GM12878 (cell line): ENCODE results near the gene GCM1. TPM values are rescaled to one million over a fixed set of nuclear protein-coding genes. Genes with fewer than 3 reads are reported as not detected.

Source experiments
- ATAC-seq: fragments of 200-7000 bp; cut with Tn5 transposase; 3 replicates; pipeline ENCODE4 v1.9.1; 2020; ENCODE audit warnings: mild to moderate bottlenecking, moderate library complexity
- BruUV-seq: library from RNA; stranded (reverse); fragments of 400-500 nt; replicated peaks from 2 replicates; lab custom pipeline; 2021; lab: Mats Ljungman, UMichigan
- CTCF ChIA-PET: fragments of 300-600 bp; sonication (Branson Sonifier 250); formaldehyde crosslinking; extraction: SDS; loops from one replicate; lab custom pipeline; 2021; ENCODE audit warnings: inconsistent platforms; lab: Yijun Ruan, JAX
- POLR2A ChIA-PET: fragments of 350-600 bp; formaldehyde crosslinking; extraction: SDS; loops from one replicate; lab custom pipeline; 2021; ENCODE audit warnings: inconsistent platforms; lab: Charles Lee
- RAD21 ChIA-PET: fragments of 300-600 bp; sonication (Branson Sonifier 250); formaldehyde crosslinking; loops from one replicate; lab custom pipeline; 2023; ENCODE audit warnings: antibody characterized with exemption; ENCODE audit not compliant: unreplicated experiment; lab: Charles Lee
- SMC1A ChIA-PET: fragments of 300-600 bp; sonication (Branson Sonifier 250); formaldehyde crosslinking; loops from one replicate; lab custom pipeline; 2023; ENCODE audit not compliant: unreplicated experiment, uncharacterized antibody; lab: Charles Lee
- DNase-seq: peaks from one replicate; pipeline ENCODE4 v3.0.0-alpha.2; 2011; ENCODE audit warnings: low read depth, low spot score
- FAIRE-seq: peaks from 3 replicates; lab custom pipeline; 2011; peaks lifted over from hg19 to GRCh38; lab: Jason Lieb, UNC
- H2AFZ ChIP-seq: 2 replicates; pipeline ENCODE4 v1.6.0; 2011; ENCODE audit warnings: low read depth, low read length, control low read depth; ENCODE audit not compliant: control insufficient read depth
- H3K27ac ChIP-seq: 2 replicates; pipeline ENCODE4 v1.5.1; 2011; ENCODE audit warnings: control low read depth; ENCODE audit not compliant: control insufficient read depth, insufficient read depth
- H3K27me3 ChIP-seq, 2 experiments: replicated peaks in 1 of 2; 2 replicates each; pipeline versions ENCODE4 v1.6.0 to v1.6.1; 2011; ENCODE audit warnings: low read length in 1 of 2; ENCODE audit not compliant: control insufficient read depth in 2 of 2, insufficient read depth in 2 of 2
- H3K36me3 ChIP-seq, 2 experiments: 2 replicates each; pipeline ENCODE4 v1.5.1; 2011; ENCODE audit warnings: low read length in 1 of 2; ENCODE audit not compliant: control insufficient read depth in 2 of 2, insufficient read depth in 2 of 2
- H3K4me1 ChIP-seq: 2 replicates; pipeline ENCODE4 v1.6.1; 2011; ENCODE audit warnings: mild to moderate bottlenecking, low read length, moderate library complexity, mixed read lengths; ENCODE audit not compliant: control insufficient read depth, insufficient read depth
- H3K4me2 ChIP-seq: 2 replicates; pipeline ENCODE4 v1.6.0; 2011; ENCODE audit warnings: control low read depth; ENCODE audit not compliant: control insufficient read depth, insufficient read depth
- H3K4me3 ChIP-seq: fragments of 200-600 bp; sonication (generic); 2 replicates; pipeline ENCODE4 v1.5.1; 2016
- H3K79me2 ChIP-seq: 2 replicates; pipeline ENCODE4 v1.6.0; 2011; ENCODE audit warnings: low read length; ENCODE audit not compliant: control insufficient read depth, insufficient read depth
- H3K9ac ChIP-seq: 2 replicates; pipeline ENCODE4 v1.8.0; 2011; ENCODE audit warnings: low read length, control low read depth, mixed read lengths; ENCODE audit not compliant: control insufficient read depth, insufficient read depth
- H3K9me3 ChIP-seq: replicated peaks from 3 replicates; pipeline ENCODE4 v1.5.1; 2011; ENCODE audit warnings: mild to moderate bottlenecking, low read length; ENCODE audit not compliant: control insufficient read depth, insufficient read depth
- H4K20me1 ChIP-seq: 2 replicates; pipeline ENCODE4 v1.6.0; 2011; ENCODE audit not compliant: control insufficient read depth, insufficient read depth
- ASH2L ChIP-seq: fragments of 300-600, 200-600 bp; sonication (generic); IDR thresholded peaks from 2 replicates; pipeline ENCODE4 v1.6.1; 2017; ENCODE audit warnings: low read depth, mild to moderate bottlenecking, borderline replicate concordance
- CBX5 ChIP-seq: sonication (generic); IDR thresholded peaks from 2 replicates; pipeline ENCODE4 v1.6.1; 2016; ENCODE audit warnings: low read depth, moderate library complexity, mild to moderate bottlenecking, inconsistent platforms
- EED ChIP-seq: sonication (generic); IDR thresholded peaks from 2 replicates; pipeline ENCODE4 v1.6.1; 2016; ENCODE audit warnings: antibody characterized with exemption, low read depth
- FOXK2 ChIP-seq: fragments of 450-650 bp; IDR thresholded peaks from 2 replicates; pipeline ENCODE4 v1.6.1; 2017; ENCODE audit warnings: mild to moderate bottlenecking, moderate library complexity
- HCFC1 ChIP-seq: fragments of 150-350 bp; IDR thresholded peaks from 2 replicates; pipeline ENCODE4 v1.6.1; 2014; ENCODE audit warnings: low read length
- HDAC2 ChIP-seq: fragments of 200-600 bp; sonication (generic); IDR thresholded peaks from 2 replicates; pipeline ENCODE4 v1.6.1; 2017
- IKZF2 ChIP-seq, 2 experiments: fragments of 450-650 bp; IDR thresholded peaks; 2 replicates each; pipeline ENCODE4 v1.6.1; 2017; ENCODE audit warnings: mild to moderate bottlenecking in 2 of 2, moderate library complexity in 2 of 2
- JUND ChIP-seq: IDR thresholded peaks from 2 replicates; pipeline ENCODE4 v1.6.1; 2012; ENCODE audit warnings: low read depth, mild to moderate bottlenecking, low read length, improper control_type of control experiment, moderate library complexity
- KAT2A ChIP-seq: conservative IDR thresholded peaks from 2 replicates; pipeline ENCODE4 v1.6.1; 2011; ENCODE audit warnings: low read depth, low read length; ENCODE audit not compliant: control insufficient read depth
- SIX5 ChIP-seq: IDR thresholded peaks from 2 replicates; pipeline ENCODE4 v1.6.1; 2011; ENCODE audit warnings: mild to moderate bottlenecking, low read depth, low read length, moderate library complexity; ENCODE audit not compliant: severe bottlenecking
- SMARCA5 ChIP-seq: fragments of 450-650 bp; IDR thresholded peaks from 2 replicates; pipeline ENCODE4 v1.6.1; 2017; ENCODE audit warnings: mild to moderate bottlenecking
- TCF3 ChIP-seq: IDR thresholded peaks from 2 replicates; pipeline ENCODE4 v1.6.1; 2012; ENCODE audit warnings: low read depth, mild to moderate bottlenecking, low read length, borderline replicate concordance; ENCODE audit not compliant: insufficient read depth
- WGBS: methylation state at CpG from one replicate; pipeline ENCODE4 v1.1.6; 2016; ENCODE audit warnings: low lambda C conversion rate; ENCODE audit not compliant: insufficient replicate concordance, insufficient coverage; ENCODE audit errors: missing lambda C conversion rate; 5-methylcytosine and 5-hydroxymethylcytosine counted together
- in situ Hi-C: fragments of 300-500 bp; cut with MboI; formaldehyde crosslinking; loops from 9 replicates; pipeline ENCODE4 v1.14.3; 2018; ENCODE audit warnings: mixed read lengths
- intact Hi-C: fragments of 100-400 bp; cut with micrococcal nuclease; formaldehyde crosslinking; loops from one replicate; pipeline ENCODE4 v1.14.2; 2022; ENCODE audit not compliant: unreplicated experiment
- polyA plus RNA-seq, 11 experiments: library from polyadenylated mRNA; depleted of rRNA in 4 of 11; unstranded in 6 of 11; stranded (reverse) in 5 of 11; fragments of >200 nt; fragmentation: Nextera tagmentation in 4 of 11; fragmentation: Illumina TruSeq in 1 of 11; extraction: Ambion mirVana in 4 of 11; extraction: Trizol in 1 of 11; gene quantifications; 1 replicate in 1 of 11; 2 replicates in 10 of 11; pipeline versions ENCODE4 v1.2.1 to v1.2.3, GENCODE V29; 2011 to 2016; ENCODE audit warnings: inconsistent platforms in 2 of 11, missing spikeins in 2 of 11, low read depth in 1 of 11
- total RNA-seq, 4 experiments: library from RNA; depleted of rRNA in 3 of 4; stranded (reverse); fragments of >200 nt in 3 of 4; fragmentation: Illumina TruSeq in 1 of 4; extraction: Trizol in 1 of 4; gene quantifications; 2 replicates each; pipeline versions ENCODE4 v1.2.1 to v1.2.3, GENCODE V29; 2013 to 2021
- TF ChIP-seq, protein P1 (sequence below): fragments of 450-650 bp; conservative IDR thresholded peaks from 2 replicates; pipeline ENCODE4 v1.6.1; 2017; ENCODE audit warnings: mild to moderate bottlenecking, moderate library complexity
- TF ChIP-seq, protein P2 (sequence below): IDR thresholded peaks from 2 replicates; pipeline ENCODE4 v1.6.1; 2011; ENCODE audit warnings: low read depth, low read length, improper control_type of control experiment, borderline replicate concordance
- TF ChIP-seq, protein P3 (sequence below): fragments of 450-650 bp; IDR thresholded peaks from 2 replicates; pipeline ENCODE4 v1.6.1; 2016; ENCODE audit warnings: mild to moderate bottlenecking
- TF ChIP-seq, protein P4 (sequence below): fragments of 450-650 bp; IDR thresholded peaks from 2 replicates; pipeline ENCODE4 v1.6.1; 2016; ENCODE audit warnings: mild to moderate bottlenecking
- TF ChIP-seq, protein P5 (sequence below): IDR thresholded peaks from 2 replicates; pipeline ENCODE4 v1.6.1; 2012; ENCODE audit warnings: low read depth, low read length, improper control_type of control experiment

Gene GCM1
- total and polyA plus RNA-seq, 10 of the 15 experiments (the other 5 are each of a cell fraction or from before 2014, with no cell fraction given) = 0.04 to 0.08 (median 0.05) TPM; not detected in 5

DNA sequence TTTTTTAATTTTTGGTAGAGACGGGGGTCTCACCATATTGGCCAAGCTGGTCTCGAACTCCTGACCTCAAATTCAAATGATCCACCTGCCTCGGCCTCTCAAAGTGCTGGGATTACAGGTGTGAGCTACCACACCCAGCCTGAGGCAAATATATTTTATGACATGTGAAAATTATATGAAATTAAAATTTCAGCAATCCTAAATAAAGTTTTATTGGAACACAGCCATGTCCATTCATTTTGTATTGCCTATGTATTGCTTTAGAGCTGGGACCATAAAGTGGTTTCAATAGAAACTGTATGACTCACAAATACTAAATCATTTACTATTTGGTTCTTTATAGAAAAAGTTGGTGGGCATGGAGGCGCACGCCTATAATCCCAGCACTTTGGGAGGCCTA, 32.0 kb upstream of the GCM1 start (continued):
- TF ChIP-seq, protein P1, sequence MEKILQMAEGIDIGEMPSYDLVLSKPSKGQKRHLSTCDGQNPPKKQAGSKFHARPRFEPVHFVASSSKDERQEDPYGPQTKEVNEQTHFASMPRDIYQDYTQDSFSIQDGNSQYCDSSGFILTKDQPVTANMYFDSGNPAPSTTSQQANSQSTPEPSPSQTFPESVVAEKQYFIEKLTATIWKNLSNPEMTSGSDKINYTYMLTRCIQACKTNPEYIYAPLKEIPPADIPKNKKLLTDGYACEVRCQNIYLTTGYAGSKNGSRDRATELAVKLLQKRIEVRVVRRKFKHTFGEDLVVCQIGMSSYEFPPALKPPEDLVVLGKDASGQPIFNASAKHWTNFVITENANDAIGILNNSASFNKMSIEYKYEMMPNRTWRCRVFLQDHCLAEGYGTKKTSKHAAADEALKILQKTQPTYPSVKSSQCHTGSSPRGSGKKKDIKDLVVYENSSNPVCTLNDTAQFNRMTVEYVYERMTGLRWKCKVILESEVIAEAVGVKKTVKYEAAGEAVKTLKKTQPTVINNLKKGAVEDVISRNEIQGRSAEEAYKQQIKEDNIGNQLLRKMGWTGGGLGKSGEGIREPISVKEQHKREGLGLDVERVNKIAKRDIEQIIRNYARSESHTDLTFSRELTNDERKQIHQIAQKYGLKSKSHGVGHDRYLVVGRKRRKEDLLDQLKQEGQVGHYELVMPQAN = no peak

- Histone ChIP-seq H3K9ac (no peak overlapping the region), H3K4me1 (no peaks in the 10 kb centered on the region), H3K9me3 (no peaks in the 10 kb centered on the region), H3K79me2 (no peaks in the 10 kb centered on the region), H3K4me2 (no peak overlapping the region), H3K4me3 (no peak overlapping the region), H4K20me1 (no peaks in the 10 kb centered on the region), H3K27me3 (no peaks in the 10 kb centered on the region), H3K27ac (no peak overlapping the region), H2AFZ (no peak overlapping the region), H3K36me3 (no peaks in the 10 kb centered on the region)
- ChIA-PET POLR2A (interaction anchor here (0.5 kb wide), 1 partner anchor 10 kb away, joined by 5 read pairs; no protein-coding TSS in a partner anchor), CTCF (interaction anchor here (0.7 to 3.0 kb wide), 9 partner anchors 7 to 313 kb away, joined by 3 to 8 read pairs (median 3); no protein-coding TSS in a partner anchor), RAD21 (interaction anchor here (0.8 to 1.0 kb wide), 2 partner anchors 105 to 231 kb away, joined by 3 read pairs; no protein-coding TSS in a partner anchor), SMC1A (interaction anchor here (0.6 to 1.7 kb wide), 14 partner anchors 9 to 301 kb away, joined by 3 to 10 read pairs (median 3); no protein-coding TSS in a partner anchor)
- FAIRE-seq (no peak), ATAC-seq (peak; percentile 70), DNase-seq (no peak)
- WGBS = 43% methylated on average over 8 of the region's 8 CpGs
- no TSS peak for BruUV-seq
- intact Hi-C loops = no loop called here
- in situ Hi-C loops = no loop called here
- TF ChIP-seq, protein P2, sequence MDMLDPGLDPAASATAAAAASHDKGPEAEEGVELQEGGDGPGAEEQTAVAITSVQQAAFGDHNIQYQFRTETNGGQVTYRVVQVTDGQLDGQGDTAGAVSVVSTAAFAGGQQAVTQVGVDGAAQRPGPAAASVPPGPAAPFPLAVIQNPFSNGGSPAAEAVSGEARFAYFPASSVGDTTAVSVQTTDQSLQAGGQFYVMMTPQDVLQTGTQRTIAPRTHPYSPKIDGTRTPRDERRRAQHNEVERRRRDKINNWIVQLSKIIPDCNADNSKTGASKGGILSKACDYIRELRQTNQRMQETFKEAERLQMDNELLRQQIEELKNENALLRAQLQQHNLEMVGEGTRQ = no peak
- TF ChIP-seq HCFC1 (no peak), TCF3 (no peak), EED (no peak), CBX5 (no peak), JUND (no peak), SMARCA5 (no peak), HDAC2 (no peak), IKZF2 (IDR thresholded peaks at IDR 0.05) (no peak), KAT2A (no peak), ASH2L (no peak), SIX5 (no peak), FOXK2 (no peak)
- TF ChIP-seq, protein P3, sequence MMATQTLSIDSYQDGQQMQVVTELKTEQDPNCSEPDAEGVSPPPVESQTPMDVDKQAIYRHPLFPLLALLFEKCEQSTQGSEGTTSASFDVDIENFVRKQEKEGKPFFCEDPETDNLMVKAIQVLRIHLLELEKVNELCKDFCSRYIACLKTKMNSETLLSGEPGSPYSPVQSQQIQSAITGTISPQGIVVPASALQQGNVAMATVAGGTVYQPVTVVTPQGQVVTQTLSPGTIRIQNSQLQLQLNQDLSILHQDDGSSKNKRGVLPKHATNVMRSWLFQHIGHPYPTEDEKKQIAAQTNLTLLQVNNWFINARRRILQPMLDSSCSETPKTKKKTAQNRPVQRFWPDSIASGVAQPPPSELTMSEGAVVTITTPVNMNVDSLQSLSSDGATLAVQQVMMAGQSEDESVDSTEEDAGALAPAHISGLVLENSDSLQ = no peak
- TF ChIP-seq, protein P4, sequence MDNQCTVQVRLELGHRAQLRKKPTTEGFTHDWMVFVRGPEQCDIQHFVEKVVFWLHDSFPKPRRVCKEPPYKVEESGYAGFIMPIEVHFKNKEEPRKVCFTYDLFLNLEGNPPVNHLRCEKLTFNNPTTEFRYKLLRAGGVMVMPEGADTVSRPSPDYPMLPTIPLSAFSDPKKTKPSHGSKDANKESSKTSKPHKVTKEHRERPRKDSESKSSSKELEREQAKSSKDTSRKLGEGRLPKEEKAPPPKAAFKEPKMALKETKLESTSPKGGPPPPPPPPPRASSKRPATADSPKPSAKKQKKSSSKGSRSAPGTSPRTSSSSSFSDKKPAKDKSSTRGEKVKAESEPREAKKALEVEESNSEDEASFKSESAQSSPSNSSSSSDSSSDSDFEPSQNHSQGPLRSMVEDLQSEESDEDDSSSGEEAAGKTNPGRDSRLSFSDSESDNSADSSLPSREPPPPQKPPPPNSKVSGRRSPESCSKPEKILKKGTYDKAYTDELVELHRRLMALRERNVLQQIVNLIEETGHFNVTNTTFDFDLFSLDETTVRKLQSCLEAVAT = no peak
- TF ChIP-seq, protein P5, sequence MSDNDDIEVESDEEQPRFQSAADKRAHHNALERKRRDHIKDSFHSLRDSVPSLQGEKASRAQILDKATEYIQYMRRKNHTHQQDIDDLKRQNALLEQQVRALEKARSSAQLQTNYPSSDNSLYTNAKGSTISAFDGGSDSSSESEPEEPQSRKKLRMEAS = no peak
Observed at GRCh38 chr6:53179961-53180651, 31.5 kb upstream of the GCM1 start.
